K562 (cell line): Measurements from ENCODE around the gene TRAF3IP3. TPM values are rescaled to one million over a fixed set of nuclear protein-coding genes. Genes with fewer than 3 reads are reported as not detected.

ENCODE experiments used
- CCNT2 ChIP-seq: IDR thresholded peaks from 2 replicates; pipeline ENCODE4 v1.6.1; 2011; ENCODE audit warnings: borderline replicate concordance, low read depth, mild to moderate bottlenecking, moderate library complexity, mixed read lengths, low read length; ENCODE audit not compliant: insufficient read length; ENCODE audit errors: extremely low read depth
- CHCHD3 ChIP-seq: fragments of 250-450 bp; sonication (Bioruptor Pico); IDR thresholded peaks from 2 replicates; pipeline ENCODE4 v2.1.2; 2022; ENCODE audit warnings: mild to moderate bottlenecking
- ETV1 ChIP-seq: fragments of 450-650 bp; conservative IDR thresholded peaks from 2 replicates; pipeline ENCODE4 v1.6.1; 2016; ENCODE audit warnings: missing genetic modification characterization, control low read depth, low read depth, missing compliant biosample characterization
- KLF6 ChIP-seq: fragments of 250-450 bp; sonication (Bioruptor Pico); IDR thresholded peaks from 2 replicates; pipeline ENCODE4 v1.4.0; 2020; ENCODE audit warnings: mild to moderate bottlenecking, moderate library complexity, borderline replicate concordance
- RFX7 ChIP-seq: fragments of 250-450 bp; sonication (Bioruptor Pico); IDR thresholded peaks from 2 replicates; pipeline ENCODE4 v1.5.1; 2021; ENCODE audit warnings: mild to moderate bottlenecking
- RNF2 ChIP-seq: sonication (generic); IDR thresholded peaks from 2 replicates; pipeline ENCODE4 v1.6.1; 2016
- SMC3 ChIP-seq: conservative IDR thresholded peaks from 2 replicates; pipeline ENCODE4 v1.6.1; 2011; ENCODE audit warnings: low read depth, low read length, improper control_type of control experiment; ENCODE audit not compliant: insufficient read depth
- TAF7 ChIP-seq: fragments of 450-650 bp; IDR thresholded peaks from 2 replicates; pipeline ENCODE4 v1.6.1; 2016; ENCODE audit warnings: missing genetic modification characterization, missing compliant biosample characterization
- TARDBP ChIP-seq: fragments of 450-650 bp; IDR thresholded peaks from 2 replicates; pipeline ENCODE4 v1.6.1; 2016
- TEAD1 ChIP-seq, 2 experiments: fragments of 450-650 bp in 1 of 2; sonication (generic) in 1 of 2; formaldehyde crosslinking; IDR thresholded peaks; 2 replicates each; pipeline versions ENCODE4 v1.4.0 to v1.8.0; 2020 to 2022; ENCODE audit warnings: mild to moderate bottlenecking in 2 of 2, missing genetic modification reagents in 1 of 2
- ZNF12 ChIP-seq: sonication (generic); formaldehyde crosslinking; IDR thresholded peaks from 2 replicates; pipeline ENCODE4 v1.4.0; 2020; ENCODE audit warnings: mild to moderate bottlenecking, missing genetic modification reagents
- ZNF175 ChIP-seq: fragments of 200-800 bp; sonication (Bioruptor generic); IDR thresholded peaks from 2 replicates; pipeline ENCODE4 v1.6.1; 2016; ENCODE audit warnings: low read depth, mild to moderate bottlenecking, missing genetic modification characterization, missing compliant biosample characterization
- ZNF217 ChIP-seq: sonication (generic); formaldehyde crosslinking; IDR thresholded peaks from 2 replicates; pipeline ENCODE4 v1.8.0; 2022; ENCODE audit warnings: mild to moderate bottlenecking, missing genetic modification reagents
- ZNF778 ChIP-seq: fragments of 450-650 bp; formaldehyde crosslinking; IDR thresholded peaks from 2 replicates; pipeline ENCODE4 v1.4.0; 2020; ENCODE audit warnings: mild to moderate bottlenecking, moderate library complexity
- polyA plus RNA-seq, 8 experiments: library from polyadenylated mRNA; depleted of rRNA in 4 of 8; stranded (reverse) in 5 of 8; unstranded in 3 of 8; fragments of >200 nt; fragmentation: Nextera tagmentation in 2 of 8; fragmentation: Illumina TruSeq in 1 of 8; extraction: Ambion mirVana in 2 of 8; extraction: Trizol in 1 of 8; gene quantifications; 2 replicates each; pipeline versions ENCODE4 v1.2.1 to v1.2.3, GENCODE V29; 2011 to 2014; ENCODE audit warnings: inconsistent platforms in 1 of 8, missing spikeins in 1 of 8
- total RNA-seq, 7 experiments: library from RNA; depleted of rRNA in 6 of 7; stranded (reverse); fragments of >200 nt in 6 of 7; fragmentation: Illumina TruSeq in 2 of 7; extraction: Trizol in 2 of 7; gene quantifications; 2 replicates each; pipeline versions ENCODE4 v1.2.1 to v1.2.3, GENCODE V29; 2011 to 2021; ENCODE audit warnings: low replicate concordance in 1 of 7
- TF ChIP-seq, protein P1 (sequence below): fragments of 250-450 bp; sonication (Bioruptor Pico); IDR thresholded peaks from 2 replicates; pipeline ENCODE4 v1.4.0; 2020; ENCODE audit warnings: mild to moderate bottlenecking, moderate library complexity
- TF ChIP-seq, protein P2 (sequence below): sonication (generic); formaldehyde crosslinking; IDR thresholded peaks from 2 replicates; pipeline ENCODE4 v1.8.0; 2022; ENCODE audit warnings: missing genetic modification reagents, mild to moderate bottlenecking, borderline replicate concordance
- TF ChIP-seq, protein P3 (sequence below): fragments of 250-450 bp; sonication (Bioruptor Pico); IDR thresholded peaks from 2 replicates; pipeline ENCODE4 v1.8.0; 2021; ENCODE audit warnings: mild to moderate bottlenecking, moderate library complexity
- TF ChIP-seq, protein P4 (sequence below): fragments of 200-800 bp; sonication (Bioruptor generic); IDR thresholded peaks from 2 replicates; pipeline ENCODE4 v1.6.1; 2017; ENCODE audit warnings: missing genetic modification characterization, missing compliant biosample characterization

Gene TRAF3IP3
- total and polyA plus RNA-seq, 9 of the 15 experiments (the other 6 are each of a cell fraction or from before 2014, with no cell fraction given) = 0.06 to 1.1 (median 0.31) TPM

DNA sequence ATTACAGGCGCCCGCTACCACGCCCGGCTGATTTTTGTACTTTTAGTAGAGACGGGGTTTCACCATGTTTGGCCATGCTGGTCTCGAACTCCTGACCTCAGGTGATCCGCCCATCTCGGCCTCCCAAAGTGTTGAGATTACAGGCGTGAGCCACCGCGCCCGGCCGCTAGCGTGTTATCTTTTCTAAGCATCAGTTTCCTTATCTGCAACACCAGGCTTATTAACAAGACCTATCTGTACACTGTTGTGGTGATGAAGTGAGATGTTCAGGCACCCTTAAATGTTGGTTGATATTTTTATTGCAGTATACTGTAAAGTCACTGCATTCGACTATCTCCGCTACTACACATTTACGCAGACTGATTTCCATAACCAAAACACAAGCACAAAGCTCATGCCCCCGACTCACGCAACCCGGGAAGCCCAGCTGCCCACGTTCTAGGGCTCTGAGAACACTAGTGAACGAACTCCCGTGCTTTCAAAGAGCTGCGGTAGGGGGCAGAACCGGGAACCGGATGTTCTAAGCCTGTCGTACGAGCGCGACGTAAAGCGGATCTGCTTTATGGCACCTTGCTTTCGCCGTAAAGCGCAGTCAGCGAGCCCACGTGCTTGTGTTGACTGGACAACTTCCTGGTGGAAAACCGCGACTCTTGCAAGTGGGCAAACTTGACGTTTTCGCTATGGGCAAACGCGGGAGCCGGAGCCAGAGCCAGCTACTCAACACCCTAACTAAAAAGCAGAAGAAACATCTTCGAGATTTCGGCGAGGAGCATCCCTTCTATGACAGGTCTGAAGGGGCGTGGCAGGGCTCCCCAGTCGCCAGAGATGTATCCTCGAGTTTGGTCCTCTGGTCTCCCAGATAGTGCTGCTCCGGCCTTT lies 71.8 kb downstream of the TRAF3IP3 start, which contains the start of gene UTP25 (continued):
- TF ChIP-seq, protein P1, sequence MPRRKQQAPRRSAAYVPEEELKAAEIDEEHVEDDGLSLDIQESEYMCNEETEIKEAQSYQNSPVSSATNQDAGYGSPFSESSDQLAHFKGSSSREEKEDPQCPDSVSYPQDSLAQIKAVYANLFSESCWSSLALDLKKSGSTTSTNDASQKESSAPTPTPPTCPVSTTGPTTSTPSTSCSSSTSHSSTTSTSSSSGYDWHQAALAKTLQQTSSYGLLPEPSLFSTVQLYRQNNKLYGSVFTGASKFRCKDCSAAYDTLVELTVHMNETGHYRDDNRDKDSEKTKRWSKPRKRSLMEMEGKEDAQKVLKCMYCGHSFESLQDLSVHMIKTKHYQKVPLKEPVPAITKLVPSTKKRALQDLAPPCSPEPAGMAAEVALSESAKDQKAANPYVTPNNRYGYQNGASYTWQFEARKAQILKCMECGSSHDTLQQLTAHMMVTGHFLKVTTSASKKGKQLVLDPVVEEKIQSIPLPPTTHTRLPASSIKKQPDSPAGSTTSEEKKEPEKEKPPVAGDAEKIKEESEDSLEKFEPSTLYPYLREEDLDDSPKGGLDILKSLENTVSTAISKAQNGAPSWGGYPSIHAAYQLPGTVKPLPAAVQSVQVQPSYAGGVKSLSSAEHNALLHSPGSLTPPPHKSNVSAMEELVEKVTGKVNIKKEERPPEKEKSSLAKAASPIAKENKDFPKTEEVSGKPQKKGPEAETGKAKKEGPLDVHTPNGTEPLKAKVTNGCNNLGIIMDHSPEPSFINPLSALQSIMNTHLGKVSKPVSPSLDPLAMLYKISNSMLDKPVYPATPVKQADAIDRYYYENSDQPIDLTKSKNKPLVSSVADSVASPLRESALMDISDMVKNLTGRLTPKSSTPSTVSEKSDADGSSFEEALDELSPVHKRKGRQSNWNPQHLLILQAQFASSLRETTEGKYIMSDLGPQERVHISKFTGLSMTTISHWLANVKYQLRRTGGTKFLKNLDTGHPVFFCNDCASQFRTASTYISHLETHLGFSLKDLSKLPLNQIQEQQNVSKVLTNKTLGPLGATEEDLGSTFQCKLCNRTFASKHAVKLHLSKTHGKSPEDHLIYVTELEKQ = no peak
- TF ChIP-seq, protein P2, sequence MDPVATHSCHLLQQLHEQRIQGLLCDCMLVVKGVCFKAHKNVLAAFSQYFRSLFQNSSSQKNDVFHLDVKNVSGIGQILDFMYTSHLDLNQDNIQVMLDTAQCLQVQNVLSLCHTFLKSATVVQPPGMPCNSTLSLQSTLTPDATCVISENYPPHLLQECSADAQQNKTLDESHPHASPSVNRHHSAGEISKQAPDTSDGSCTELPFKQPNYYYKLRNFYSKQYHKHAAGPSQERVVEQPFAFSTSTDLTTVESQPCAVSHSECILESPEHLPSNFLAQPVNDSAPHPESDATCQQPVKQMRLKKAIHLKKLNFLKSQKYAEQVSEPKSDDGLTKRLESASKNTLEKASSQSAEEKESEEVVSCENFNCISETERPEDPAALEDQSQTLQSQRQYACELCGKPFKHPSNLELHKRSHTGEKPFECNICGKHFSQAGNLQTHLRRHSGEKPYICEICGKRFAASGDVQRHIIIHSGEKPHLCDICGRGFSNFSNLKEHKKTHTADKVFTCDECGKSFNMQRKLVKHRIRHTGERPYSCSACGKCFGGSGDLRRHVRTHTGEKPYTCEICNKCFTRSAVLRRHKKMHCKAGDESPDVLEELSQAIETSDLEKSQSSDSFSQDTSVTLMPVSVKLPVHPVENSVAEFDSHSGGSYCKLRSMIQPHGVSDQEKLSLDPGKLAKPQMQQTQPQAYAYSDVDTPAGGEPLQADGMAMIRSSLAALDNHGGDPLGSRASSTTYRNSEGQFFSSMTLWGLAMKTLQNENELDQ = no peak
- TF ChIP-seq KLF6 (peak; percentile 49; the same call in 1 of the 2 replicates), TEAD1 (CRISPR knock-in tag; IDR thresholded peaks at IDR 0.05) (peak in 1 of 2 experiments; percentile 14; a peak in 1 of 4 replicates), SMC3 (no peak), ZNF778 (no peak), TARDBP (peak; percentile 88; the same call in 1 of the 2 replicates), CCNT2 (peak; percentile 34), ETV1 (tag) (peak; percentile 100), ZNF175 (CRISPR knock-in tag) (0 out of 2 replicates have a peak, but pooled peaks have one; percentile 39), ZNF217 (no peak), RNF2 (no peak), RFX7 (no peak), CHCHD3 (CRISPR knock-in tag) (no peak), ZNF12 (CRISPR knock-in tag) (peak; percentile 79; the same call in 1 of the 2 replicates), TAF7 (tag) (no peak)
- TF ChIP-seq, protein P3, sequence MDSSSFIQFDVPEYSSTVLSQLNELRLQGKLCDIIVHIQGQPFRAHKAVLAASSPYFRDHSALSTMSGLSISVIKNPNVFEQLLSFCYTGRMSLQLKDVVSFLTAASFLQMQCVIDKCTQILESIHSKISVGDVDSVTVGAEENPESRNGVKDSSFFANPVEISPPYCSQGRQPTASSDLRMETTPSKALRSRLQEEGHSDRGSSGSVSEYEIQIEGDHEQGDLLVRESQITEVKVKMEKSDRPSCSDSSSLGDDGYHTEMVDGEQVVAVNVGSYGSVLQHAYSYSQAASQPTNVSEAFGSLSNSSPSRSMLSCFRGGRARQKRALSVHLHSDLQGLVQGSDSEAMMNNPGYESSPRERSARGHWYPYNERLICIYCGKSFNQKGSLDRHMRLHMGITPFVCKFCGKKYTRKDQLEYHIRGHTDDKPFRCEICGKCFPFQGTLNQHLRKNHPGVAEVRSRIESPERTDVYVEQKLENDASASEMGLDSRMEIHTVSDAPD (CRISPR knock-in tag) = no peak
- TF ChIP-seq, protein P4, sequence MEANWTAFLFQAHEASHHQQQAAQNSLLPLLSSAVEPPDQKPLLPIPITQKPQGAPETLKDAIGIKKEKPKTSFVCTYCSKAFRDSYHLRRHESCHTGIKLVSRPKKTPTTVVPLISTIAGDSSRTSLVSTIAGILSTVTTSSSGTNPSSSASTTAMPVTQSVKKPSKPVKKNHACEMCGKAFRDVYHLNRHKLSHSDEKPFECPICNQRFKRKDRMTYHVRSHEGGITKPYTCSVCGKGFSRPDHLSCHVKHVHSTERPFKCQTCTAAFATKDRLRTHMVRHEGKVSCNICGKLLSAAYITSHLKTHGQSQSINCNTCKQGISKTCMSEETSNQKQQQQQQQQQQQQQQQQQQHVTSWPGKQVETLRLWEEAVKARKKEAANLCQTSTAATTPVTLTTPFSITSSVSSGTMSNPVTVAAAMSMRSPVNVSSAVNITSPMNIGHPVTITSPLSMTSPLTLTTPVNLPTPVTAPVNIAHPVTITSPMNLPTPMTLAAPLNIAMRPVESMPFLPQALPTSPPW (CRISPR knock-in tag) = peak; percentile 60; the same call in 1 of the 2 replicates
